Fibroblast of the conjunctiva (primary cell): Measurements from ENCODE around the gene EPB41L4B.
"Not testable (repeated sequence)": the region's sequence is repeated elsewhere in the genome, so short reads cannot be mapped to it uniquely, and the experiment has no call there.

Experiments
- DNase-seq: peaks from one replicate; pipeline ENCODE4 v3.0.0-alpha.2; 2010; ENCODE audit warnings: low read depth

Gene EPB41L4B

DNA sequence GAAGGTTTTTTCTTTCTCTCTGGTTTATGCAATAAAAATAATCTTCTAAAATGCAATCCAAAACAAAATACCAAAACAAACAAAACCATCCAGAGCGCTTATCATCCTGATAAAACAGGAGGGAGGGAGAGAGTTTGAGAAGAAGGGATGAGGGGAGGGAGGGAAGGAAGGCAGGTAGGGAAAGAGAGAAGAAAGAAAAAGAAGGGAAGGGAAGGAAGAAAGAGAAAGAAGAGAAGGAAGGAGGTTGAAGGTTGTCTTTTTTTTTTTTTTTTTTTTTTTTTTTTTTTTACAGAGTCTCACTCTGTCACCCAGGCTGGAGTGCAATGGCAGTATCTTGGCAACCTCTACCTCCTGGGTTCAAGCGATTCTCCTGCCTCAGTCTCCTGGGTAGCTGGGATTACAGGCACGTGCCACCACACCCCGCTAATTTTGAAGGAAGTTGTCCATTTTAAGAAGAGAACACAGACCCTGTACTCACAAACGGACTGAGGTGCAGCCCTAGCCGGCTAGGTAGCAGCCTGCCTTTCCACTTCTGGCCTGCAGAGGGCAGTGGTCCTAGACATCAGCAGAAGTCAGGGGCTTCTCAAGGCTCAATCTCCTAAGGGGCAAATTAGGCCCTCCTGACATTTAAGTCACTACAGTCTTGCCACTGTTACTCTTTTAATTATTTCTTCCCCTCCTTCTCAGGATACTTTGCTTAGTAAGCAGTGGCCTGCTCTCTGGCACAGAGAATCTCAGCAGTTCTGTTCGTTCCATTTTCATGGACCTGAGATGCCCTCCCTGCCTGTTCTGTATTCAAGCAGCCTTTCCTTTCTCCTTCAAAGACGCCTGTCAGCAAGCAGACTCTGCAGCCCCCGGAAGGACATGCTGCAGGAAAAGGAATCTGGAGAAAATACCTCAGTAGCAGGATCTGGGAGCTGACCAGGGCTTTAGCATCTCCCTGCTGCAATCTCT lies 76.4 kb downstream of the EPB41L4B start:
- peak; percentile 59 for DNase-seq

DNA sequence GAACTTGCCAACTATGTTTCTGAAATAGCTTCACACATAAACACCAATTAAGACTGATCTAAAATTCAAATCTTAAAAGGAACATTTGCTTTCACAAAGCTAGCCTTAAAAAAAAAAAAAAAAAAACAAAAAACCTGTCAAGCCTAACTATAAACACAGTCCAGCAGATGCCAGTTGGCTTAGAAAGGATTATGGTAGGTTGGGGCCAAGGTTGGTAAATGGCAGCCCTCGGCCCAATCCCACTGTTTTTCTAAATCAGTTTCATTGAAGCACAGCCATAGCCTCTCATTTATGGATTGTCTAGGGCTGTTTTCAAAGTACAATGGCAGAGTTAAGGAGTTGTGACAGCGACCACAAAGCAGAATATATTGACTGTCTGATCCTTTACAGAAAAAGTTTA lies 78.1 kb downstream of the EPB41L4B start:
- DNase-seq, result no peak

DNA sequence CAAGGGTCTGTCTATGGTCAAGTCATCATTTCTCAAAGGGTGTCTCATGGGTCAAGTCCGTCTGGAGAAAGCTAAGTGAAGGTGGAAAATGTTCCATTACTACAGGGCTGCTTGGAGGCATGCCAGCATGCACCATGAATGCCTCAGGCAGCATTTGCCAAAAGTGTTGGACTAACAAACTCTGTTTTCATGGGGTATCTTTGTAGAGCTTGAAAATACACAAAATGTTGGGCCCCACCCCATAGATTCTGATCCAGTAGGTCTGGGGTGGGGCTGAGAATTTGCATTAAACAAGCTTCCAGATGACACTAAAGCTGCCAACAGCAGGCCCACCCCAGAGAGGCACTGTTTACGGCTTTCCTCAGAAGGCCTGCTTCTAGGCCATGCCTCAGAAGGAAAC lies 78.8 kb downstream of the EPB41L4B start:
- DNase-seq, result no peak

DNA sequence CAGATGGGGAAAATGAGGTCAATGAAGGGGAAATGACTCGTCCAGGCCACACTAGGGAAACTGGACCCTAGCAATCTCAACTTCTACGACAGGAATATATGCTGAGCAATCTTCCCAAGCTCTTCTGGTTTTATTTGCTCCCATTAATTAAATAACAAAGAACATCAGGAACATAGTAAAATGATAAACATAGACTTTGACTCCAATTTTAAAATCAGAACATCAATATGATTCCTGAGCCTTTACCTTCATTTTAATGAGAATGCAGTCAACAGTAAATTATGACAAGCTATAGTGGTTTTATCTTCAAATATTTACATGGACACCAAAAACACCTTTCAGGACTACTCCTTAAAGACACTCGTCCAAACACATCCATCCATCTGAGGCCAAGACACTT lies 79.7 kb downstream of the EPB41L4B start:
- no peak for DNase-seq

DNA sequence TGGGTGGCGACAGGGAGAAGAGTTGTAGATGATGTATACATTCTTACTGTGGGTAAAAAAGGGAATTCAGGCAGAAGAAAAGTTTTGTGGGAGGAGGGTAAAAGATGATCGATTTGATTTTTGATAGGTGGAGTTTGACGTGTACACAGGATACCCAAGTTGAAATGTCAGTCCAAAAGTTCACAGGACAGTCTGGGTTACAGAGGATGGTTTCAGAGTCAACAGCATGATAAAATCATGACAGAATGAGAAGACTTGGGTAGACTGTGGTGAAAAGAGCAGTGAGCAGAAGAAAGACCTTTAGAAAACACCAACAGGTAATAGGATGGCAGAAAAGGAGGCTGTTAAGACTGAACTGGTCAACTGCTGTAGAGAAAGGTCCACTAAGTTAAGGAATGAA lies 81.6 kb downstream of the EPB41L4B start:
- no peak for DNase-seq

DNA sequence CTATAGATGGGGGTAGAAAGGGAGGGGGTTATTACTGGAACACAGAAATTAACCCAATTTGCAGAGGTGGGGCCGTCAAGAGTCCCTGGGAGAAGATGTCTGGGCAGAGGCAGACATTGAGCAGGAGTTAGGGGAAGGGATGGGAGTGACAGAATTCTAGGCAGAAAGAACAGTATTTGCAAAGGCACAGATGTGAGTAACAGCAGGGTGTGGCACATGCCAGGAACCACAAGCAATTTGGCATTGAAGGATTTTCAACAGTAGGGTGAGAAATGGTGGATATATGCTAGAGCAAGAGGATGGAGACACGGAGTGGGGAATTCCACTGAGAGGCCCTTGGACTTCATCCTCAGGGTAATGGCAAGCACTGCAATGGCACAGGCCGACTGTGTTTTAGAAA lies 82.2 kb downstream of the EPB41L4B start:
- no peak for DNase-seq

DNA sequence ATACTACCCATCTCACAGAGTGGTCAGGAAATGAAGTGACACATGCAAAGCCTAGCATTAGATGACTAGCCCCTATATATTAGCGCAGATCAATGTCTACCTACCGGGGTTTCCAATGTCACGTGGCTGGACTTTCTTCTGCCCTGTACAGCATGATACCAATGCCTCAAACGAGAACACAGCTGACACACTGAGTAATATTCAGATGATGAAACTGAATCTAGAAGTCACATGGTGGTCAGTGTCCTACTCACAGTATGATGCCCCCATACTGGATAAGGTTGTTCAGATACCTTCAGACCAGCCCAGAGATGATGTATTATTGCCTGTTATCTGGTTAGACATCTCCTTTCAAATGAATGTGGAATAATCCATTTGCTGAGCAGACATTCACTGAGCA lies 82.7 kb downstream of the EPB41L4B start:
- no peak for DNase-seq

DNA sequence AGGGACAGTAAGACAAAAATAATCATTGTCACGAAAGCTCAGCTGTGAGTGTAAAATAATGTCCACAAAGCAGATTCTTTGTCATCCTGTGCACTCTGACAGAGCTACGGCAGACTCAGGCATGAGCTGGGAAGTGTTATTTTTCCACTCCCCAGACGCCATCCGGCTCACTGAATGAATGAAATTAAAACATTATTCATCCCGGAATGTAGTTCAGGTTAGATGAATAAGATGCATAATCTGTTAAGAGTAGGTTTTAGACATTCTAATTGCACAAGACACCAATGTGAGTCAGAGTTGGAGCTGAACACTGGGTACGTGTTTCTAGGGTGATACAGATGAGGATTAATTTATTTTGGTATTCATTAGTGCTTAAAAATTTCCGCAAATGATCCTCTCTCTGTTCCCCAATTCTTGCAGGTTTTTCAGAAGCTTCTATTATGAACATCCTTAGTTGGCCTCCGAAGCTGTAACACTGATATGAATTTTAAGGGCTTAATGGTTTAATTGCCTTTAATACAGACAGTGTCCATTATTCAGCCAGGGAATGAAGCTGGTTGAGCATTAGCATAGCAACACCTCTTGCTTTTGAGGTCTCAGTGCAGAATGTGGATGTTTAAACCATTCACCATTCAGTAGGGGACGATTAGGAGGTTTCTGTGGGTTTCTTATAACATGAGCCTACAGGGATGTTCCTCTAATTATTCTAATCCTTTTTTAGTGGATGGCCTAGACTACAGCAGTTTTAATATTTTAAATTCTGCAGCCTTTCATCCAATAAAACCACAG lies 88.2 kb downstream of the EPB41L4B start:
- DNase-seq, result no peak

DNA sequence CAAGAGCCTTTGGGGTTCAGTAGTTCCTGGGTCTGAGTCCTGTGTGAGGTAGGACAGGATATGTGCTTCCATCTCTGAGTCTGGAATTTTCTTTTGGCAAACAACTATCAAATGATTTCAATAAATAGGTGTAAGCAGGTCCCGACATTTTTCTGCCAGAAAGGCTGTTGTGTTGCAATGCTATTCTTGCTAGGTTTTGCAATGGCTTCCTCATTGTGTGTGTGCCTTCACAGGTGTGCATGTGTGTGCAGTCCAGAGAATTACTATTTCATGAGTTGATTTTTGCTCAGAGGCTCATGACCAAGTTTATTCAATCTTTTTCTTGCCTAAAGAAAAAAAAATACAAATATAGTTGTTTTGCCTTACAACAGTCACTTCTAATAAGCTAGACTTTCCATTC lies 89.3 kb downstream of the EPB41L4B start:
- DNase-seq, result no peak

DNA sequence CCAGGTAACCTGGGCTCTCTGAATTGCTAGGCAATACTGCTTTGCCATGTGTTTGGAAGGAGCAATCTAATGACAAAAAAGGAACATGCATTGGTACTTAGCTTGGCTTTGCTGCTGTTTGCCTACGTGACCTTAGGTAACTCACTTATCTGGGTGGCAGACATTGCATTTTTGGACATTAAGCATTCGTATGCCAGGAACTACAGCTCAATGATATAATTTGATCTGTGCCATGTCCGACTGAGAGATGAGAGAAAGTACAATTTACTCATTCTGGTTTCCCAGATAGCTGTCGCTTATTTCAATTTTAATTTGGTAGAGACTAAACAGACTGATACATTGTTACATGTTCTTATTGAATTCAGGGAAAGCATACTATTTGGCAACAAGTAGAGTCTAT lies 90.6 kb downstream of the EPB41L4B start:
- DNase-seq, result no peak

DNA sequence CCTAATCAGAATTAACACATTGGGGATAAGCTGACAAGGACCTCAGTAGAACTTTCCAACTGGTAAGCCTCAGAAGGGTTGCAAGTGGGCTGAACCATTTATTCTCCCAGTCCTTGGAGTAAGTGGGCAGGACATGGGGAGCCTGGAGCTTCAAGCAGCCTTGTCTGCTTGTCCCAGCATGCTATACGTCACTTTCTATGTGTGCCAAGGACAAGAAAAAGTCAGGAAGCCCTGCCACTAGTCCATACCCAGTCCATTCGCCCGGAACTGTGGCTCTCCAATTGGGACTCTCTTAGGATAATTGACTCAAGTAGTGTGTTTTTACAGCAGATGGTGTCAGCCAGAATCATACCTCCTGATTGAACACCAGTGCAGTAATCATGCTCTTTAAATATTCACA lies 91.2 kb downstream of the EPB41L4B start:
- no peak for DNase-seq

DNA sequence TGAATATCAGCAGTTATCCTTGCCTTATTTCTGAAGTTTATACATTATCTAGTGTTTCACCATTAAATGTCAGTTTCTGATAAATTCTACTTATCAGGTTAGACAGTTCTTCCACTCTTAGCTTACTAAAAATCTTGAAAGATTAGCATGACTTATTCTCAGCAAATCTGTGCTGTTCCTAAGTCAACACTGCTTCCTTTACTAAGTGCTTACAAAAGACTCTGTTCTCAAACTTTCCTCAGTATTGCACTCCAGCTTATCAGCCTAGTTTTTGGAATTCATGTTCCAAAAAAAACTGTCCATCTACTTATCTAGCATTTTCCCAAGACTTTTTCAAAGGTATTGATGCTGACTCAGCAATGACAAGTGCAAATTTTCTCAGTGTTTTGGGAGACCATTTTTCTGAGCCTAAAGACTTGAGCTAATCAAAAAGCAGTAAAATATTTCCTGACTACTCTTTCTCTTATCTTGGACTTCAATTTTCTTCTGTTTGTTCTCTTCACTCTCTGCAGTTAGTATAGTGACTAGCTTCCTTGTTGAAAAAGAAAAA lies 92.7 kb downstream of the EPB41L4B start:
- no peak for DNase-seq

DNA sequence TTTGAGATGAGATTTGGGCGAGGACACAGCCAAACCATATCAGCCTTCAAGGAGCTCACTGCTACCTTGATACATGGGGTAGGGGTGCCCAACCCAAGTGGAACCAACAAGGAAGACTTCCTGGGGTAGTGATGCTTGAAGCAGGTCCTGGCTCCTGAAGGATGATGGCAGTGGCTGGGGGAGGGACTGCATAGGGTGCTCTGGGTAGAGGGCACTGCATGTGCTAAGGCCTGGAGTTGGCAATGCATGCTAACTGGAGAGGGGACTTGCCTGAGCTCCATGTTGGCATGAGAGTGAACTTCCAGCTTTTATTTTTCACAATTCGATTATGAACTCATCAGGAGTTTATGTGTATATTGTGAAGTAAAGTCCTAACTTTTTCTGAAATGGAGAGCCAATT lies 95.2 kb downstream of the EPB41L4B start:
- no peak for DNase-seq

DNA sequence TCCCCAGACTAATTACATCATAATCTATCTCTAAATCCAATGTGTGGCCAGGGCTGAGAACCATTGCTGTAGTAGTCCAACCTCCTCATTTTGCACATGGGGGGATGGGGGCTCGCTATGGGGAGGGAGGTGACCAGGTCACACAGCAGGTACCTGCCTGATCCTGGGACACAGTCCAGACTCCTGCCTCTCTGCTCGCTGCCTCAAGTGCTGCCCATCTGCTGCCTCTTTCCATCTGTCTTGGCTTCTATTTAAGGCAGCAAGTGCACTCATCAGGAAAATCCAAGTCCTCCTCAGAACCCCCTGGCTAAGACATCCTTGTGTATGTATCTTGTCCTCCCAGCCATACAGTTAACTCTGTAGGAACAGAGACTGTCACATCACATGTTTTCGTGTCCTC lies 96.1 kb downstream of the EPB41L4B start:
- no peak for DNase-seq

DNA sequence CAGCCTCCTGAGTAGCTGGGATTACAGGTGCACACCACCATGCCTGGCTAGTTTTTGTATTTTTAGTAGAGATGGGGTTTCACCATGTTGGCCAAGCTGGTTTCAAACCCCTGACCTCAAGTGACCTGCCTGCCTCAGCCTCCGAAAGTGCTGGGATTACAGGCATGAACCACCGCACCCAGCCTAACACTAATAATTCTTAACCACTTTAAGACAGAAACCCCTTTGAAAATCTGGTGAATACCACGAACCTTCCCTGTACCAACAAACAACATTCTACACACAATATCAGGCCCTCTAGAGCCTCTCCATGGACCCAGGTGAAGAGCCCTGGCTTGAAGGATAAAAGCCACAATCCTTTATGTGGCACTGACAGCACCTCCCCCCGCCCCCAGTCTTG lies 102.6 kb downstream of the EPB41L4B start:
- DNase-seq, result not testable (repeated sequence)

DNA sequence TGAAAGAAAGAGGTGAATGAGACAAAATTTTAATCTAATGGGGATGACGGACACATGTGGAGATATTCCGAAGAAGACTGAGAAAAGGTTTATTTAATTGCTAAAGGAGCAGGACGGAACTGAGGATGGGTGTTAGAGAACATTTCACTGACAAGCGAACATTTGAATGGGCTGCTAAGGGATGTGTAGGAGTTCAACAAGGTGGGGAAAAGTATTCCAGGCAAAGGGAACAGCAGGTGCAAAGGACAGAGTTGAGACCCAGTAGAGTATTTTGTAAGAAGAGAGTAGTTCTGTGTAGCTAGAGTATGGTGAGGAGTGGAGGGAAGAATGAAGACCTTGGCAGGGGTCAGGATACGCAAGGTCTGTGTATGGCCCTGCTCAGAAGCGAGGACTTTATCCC lies 106.4 kb downstream of the EPB41L4B start:
- no peak for DNase-seq

DNA sequence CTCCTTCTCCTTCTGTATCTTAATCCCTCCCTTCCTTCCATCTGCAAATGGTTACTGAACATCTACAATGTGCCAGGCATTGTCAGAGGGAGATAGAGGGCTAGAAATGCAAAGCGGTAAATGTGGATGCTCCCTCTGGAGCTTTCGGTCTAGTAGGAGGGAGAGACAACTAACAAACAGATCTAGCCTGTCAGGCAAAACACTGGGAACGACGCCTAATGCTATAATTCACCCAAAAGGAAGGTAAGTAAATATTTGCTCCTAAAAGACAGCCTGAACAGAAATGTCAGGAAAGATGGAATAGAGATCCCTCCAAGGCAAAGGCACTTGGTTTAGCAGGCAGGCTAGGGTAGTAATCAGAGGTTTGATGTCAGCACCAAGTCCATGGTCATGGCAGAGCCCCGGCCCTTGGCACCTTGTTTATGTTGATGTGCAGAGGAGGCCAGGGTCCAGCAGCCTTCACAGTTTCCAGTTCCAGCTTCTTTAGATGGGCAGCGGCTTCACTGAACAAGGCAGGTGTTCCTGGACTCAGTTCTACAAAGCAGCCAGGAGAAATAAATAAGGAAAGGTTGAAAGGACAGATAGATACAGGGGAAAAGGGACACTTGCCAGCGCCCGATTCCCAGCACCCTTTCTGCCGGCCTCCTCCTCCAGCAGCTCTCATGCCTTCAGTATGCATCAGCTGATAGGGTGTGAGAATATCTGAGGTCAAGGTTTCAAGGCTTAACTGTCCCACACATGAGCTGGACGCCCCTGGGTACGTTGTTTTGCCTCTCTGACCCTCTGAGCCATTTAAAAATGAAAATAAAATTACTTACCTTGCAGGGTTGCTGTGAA lies 107.4 kb downstream of the EPB41L4B start:
- no peak for DNase-seq

DNA sequence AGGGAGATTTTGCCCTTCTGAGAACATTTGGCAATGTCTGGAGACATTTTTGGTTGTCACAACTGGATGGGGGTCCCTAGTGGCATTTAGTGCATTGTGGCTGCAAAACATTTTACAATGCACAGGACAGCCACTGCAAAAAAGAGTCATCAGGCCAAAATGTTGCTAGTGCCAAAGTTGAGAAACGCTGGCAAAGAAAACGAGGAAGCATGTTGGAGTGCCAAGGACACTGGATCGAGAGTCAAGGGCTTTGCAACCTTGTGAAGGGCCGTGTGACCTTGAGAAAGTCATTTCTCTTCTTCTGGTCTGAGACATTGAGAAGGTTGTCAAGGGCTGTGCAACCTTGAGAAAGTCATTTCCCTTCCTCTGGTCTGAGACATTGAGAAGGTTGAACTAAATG lies 108.1 kb downstream of the EPB41L4B start:
- no peak for DNase-seq

DNA sequence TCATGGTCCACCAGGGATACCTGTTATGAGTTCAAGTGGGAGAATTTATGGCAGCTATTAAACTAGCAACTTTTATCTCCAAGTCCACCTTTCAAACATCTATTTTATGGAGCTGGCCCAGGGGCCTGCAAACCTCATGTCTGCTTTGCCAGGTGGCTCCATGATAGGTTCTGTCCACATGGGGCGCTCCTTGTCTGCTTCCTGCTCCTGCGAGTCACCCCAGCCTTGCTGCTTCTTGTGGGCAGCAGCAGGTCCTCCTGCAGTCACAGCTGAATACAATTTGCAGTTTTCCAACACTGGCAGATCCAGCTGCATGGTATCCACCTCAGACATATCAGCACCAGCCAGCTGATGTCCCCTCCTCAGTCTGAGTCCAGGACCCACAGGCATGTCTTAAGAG lies 114.2 kb downstream of the EPB41L4B start:
- no peak for DNase-seq

DNA sequence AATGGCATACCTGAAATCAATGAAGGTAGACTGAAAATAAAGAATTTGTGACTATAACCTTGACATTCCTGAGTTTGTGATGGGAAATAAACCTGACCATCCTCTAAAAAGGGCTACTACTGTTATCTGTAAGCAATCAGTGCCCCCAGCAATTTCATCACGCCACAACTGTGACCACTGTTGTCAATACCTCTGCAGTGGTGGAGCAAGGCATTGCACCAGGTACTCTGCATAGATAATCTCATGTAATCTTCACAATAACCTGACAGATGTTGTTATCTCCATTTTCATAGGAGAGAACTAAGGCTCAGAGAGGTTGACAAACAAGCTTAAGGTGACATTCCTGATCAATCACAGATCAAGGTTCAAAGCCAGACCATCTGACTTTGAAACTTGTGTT lies 115.3 kb downstream of the EPB41L4B start:
- DNase-seq, result no peak

DNA sequence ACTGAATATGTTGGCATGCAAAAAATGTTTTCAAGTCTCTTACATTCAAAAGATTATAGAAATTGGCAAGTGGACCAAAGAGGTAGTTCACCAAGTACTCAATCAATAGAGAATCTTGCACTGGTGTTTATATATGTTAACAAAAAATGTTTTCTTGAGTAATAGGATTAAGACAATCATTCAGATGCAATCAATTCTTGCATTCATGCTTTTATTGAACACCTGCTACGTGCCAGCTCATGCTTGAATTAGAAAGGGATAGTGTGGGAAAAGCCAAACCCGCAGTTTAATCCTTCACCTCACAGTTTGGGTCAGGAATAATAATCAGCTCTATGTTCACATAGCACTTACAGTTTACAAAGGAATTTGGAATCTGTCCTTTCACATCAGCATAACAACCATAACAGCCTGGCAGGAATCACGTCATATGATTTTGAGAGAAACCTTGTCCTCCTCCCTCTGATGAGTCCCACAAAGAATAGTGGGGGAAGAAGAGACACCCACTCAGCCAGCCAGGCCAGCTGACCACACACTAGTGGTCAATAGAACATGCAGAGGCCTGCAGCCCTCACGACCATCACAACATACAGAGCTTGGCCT lies 117.0 kb downstream of the EPB41L4B start:
- DNase-seq, result no peak

DNA sequence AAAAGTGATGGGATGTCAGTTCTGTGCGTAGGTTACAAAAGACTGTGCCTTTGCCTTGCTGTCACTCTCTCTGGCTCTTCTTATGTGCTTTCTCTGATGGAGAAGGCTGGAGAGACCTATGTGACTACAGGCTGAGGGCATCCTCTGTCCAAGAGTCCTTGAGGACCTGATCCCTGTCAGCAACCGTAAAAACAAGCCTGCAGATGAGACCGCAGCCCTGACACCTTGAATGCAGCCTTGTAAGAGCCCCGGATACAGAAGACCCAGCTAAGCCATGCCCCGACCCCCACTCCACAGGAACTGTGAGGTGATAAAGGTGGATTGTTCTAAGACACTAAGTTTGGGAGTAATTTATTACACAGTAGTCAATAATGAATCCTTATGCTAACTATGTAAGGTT lies 121.2 kb downstream of the EPB41L4B start:
- DNase-seq, result no peak
